K562 (cell line): Measurements from ENCODE around the gene FIZ1. TPM values are rescaled to one million over a fixed set of nuclear protein-coding genes. Genes with fewer than 3 reads are reported as not detected.
A peak's percentile ranks its signal among the peaks of the same experiment; 100 is the strongest.

Experiments
- GMEB1 ChIP-seq: fragments of 250-450 bp; sonication (Bioruptor Pico); IDR thresholded peaks from 2 replicates; pipeline ENCODE4 v1.4.0; 2020; ENCODE audit warnings: mild to moderate bottlenecking
- HDAC6 ChIP-seq: IDR thresholded peaks from 2 replicates; pipeline ENCODE4 v1.6.1; 2012; ENCODE audit warnings: low read depth, mild to moderate bottlenecking, control low read depth, inconsistent platforms, low read length, moderate library complexity
- HOMEZ ChIP-seq: fragments of 250-450 bp; sonication (Bioruptor Pico); IDR thresholded peaks from 2 replicates; pipeline ENCODE4 v1.4.0; 2020; ENCODE audit warnings: mild to moderate bottlenecking, moderate library complexity
- MBD2 ChIP-seq: sonication (generic); IDR thresholded peaks from 2 replicates; pipeline ENCODE4 v1.6.1; 2016; ENCODE audit warnings: low read depth, borderline replicate concordance
- MYC ChIP-seq, 2 experiments: fragments of 250-450 bp in 1 of 2; sonication (Bioruptor Pico) in 1 of 2; IDR thresholded peaks; 2 replicates each; pipeline versions ENCODE4 v1.5.1 to v1.6.1; 2012 to 2021; ENCODE audit warnings: low read depth in 2 of 2, borderline replicate concordance in 1 of 2, improper control_type of control experiment in 1 of 2, low read length in 1 of 2, mild to moderate bottlenecking in 1 of 2, moderate library complexity in 1 of 2
- SIN3B ChIP-seq: fragments of 450-650 bp; IDR thresholded peaks from 2 replicates; pipeline ENCODE4 v1.6.1; 2017; ENCODE audit warnings: low read depth, mild to moderate bottlenecking, moderate library complexity
- SUPT5H ChIP-seq: fragments of 450-650 bp; IDR thresholded peaks from 2 replicates; pipeline ENCODE4 v1.6.1; 2016
- ZNF165 ChIP-seq: fragments of 250-450 bp; sonication (Bioruptor Pico); IDR thresholded peaks from 2 replicates; pipeline ENCODE4 v1.4.0; 2020; ENCODE audit warnings: borderline replicate concordance
- ZNF57 ChIP-seq: fragments of 450-650 bp; formaldehyde crosslinking; IDR thresholded peaks from 2 replicates; pipeline ENCODE4 v1.4.0; 2020; ENCODE audit warnings: mild to moderate bottlenecking, moderate library complexity
- polyA plus RNA-seq, 8 experiments: library from polyadenylated mRNA; depleted of rRNA in 4 of 8; stranded (reverse) in 5 of 8; unstranded in 3 of 8; fragments of >200 nt; fragmentation: Nextera tagmentation in 2 of 8; fragmentation: Illumina TruSeq in 1 of 8; extraction: Ambion mirVana in 2 of 8; extraction: Trizol in 1 of 8; gene quantifications; 2 replicates each; pipeline versions ENCODE4 v1.2.1 to v1.2.3, GENCODE V29; 2011 to 2014; ENCODE audit warnings: inconsistent platforms in 1 of 8, missing spikeins in 1 of 8
- total RNA-seq, 7 experiments: library from RNA; depleted of rRNA in 6 of 7; stranded (reverse); fragments of >200 nt in 6 of 7; fragmentation: Illumina TruSeq in 2 of 7; extraction: Trizol in 2 of 7; gene quantifications; 2 replicates each; pipeline versions ENCODE4 v1.2.1 to v1.2.3, GENCODE V29; 2011 to 2021; ENCODE audit warnings: low replicate concordance in 1 of 7
- TF ChIP-seq, protein P1 (sequence below), 2 experiments: fragments of 450-650 bp in 1 of 2; sonication (generic) in 1 of 2; formaldehyde crosslinking in 1 of 2; IDR thresholded peaks in 1 of 2; conservative IDR thresholded peaks in 1 of 2; 2 replicates each; pipeline versions ENCODE4 v1.6.1 to v1.8.1; 2016 to 2023; ENCODE audit warnings: mild to moderate bottlenecking in 2 of 2, moderate library complexity in 2 of 2, inconsistent platforms in 1 of 2, missing genetic modification reagents in 1 of 2
- TF ChIP-seq, protein P2 (sequence below), 2 experiments: fragments of 450-650 bp in 1 of 2; sonication (generic) in 1 of 2; formaldehyde crosslinking in 1 of 2; IDR thresholded peaks; 2 replicates each; pipeline versions ENCODE4 v1.7.1 to v1.9.0; 2016 to 2022; ENCODE audit warnings: inconsistent platforms in 1 of 2, mild to moderate bottlenecking in 1 of 2, missing genetic modification reagents in 1 of 2

The FIZ1 gene
- total and polyA plus RNA-seq, 9 of the 15 experiments (the other 6 are each of a cell fraction or from before 2014, with no cell fraction given), result 0.79 to 17.5 (median 5.5) TPM

- TF ChIP-seq, protein P1, sequence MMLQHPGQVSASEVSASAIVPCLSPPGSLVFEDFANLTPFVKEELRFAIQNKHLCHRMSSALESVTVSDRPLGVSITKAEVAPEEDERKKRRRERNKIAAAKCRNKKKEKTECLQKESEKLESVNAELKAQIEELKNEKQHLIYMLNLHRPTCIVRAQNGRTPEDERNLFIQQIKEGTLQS (IDR thresholded peaks at IDR 0.05), result no peak
- TF ChIP-seq, protein P1 (CRISPR knock-in tag; conservative IDR thresholded peaks at IDR 0.05), result no peak
- TF ChIP-seq SUPT5H (peak; percentile 5), HDAC6 (no peak), MBD2 (no peak; the same call in 1 of the 2 replicates), GMEB1 (CRISPR knock-in tag) (peak; percentile 71), HOMEZ (CRISPR knock-in tag) (no peak), ZNF57 (no peak), ZNF165 (CRISPR knock-in tag) (no peak; the same call in 1 of the 2 replicates), SIN3B (no peak), MYC (IDR thresholded peaks at IDR 0.05; ENCODE audit: low read depth, low read length) (0 out of 2 replicates have a peak, but pooled peaks have one; percentile 28), MYC (CRISPR knock-in tag; IDR thresholded peaks at IDR 0.05; ENCODE audit: borderline replicate concordance, low read depth) (peak; percentile 23; the same call in 1 of the 2 replicates)
- TF ChIP-seq, protein P2, sequence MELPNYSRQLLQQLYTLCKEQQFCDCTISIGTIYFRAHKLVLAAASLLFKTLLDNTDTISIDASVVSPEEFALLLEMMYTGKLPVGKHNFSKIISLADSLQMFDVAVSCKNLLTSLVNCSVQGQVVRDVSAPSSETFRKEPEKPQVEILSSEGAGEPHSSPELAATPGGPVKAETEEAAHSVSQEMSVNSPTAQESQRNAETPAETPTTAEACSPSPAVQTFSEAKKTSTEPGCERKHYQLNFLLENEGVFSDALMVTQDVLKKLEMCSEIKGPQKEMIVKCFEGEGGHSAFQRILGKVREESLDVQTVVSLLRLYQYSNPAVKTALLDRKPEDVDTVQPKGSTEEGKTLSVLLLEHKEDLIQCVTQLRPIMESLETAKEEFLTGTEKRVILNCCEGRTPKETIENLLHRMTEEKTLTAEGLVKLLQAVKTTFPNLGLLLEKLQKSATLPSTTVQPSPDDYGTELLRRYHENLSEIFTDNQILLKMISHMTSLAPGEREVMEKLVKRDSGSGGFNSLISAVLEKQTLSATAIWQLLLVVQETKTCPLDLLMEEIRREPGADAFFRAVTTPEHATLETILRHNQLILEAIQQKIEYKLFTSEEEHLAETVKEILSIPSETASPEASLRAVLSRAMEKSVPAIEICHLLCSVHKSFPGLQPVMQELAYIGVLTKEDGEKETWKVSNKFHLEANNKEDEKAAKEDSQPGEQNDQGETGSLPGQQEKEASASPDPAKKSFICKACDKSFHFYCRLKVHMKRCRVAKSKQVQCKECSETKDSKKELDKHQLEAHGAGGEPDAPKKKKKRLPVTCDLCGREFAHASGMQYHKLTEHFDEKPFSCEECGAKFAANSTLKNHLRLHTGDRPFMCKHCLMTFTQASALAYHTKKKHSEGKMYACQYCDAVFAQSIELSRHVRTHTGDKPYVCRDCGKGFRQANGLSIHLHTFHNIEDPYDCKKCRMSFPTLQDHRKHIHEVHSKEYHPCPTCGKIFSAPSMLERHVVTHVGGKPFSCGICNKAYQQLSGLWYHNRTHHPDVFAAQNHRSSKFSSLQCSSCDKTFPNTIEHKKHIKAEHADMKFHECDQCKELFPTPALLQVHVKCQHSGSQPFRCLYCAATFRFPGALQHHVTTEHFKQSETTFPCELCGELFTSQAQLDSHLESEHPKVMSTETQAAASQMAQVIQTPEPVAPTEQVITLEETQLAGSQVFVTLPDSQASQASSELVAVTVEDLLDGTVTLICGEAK (IDR thresholded peaks at IDR 0.05), result no peak
- TF ChIP-seq, protein P2 (CRISPR knock-in tag; IDR thresholded peaks at IDR 0.05), result no peak
These were observed 735 bp upstream of the FIZ1 start, which contains the start of gene ZNF524 (continued) for GRCh38 chr19:55599842-55600661.
